PC-9 (cell line): ENCODE measurements around the gene TFEC. TPM values are rescaled to one million over a fixed set of nuclear protein-coding genes. Genes with fewer than 3 reads are reported as not detected.

Source experiments
- BruUV-seq: library from RNA; stranded (reverse); fragments of 400-500 nt; replicated peaks from 2 replicates; lab custom pipeline; 2021; lab: Mats Ljungman, UMichigan
- CTCF ChIA-PET: fragments of 300-600 bp; sonication (Branson Sonifier 250); formaldehyde crosslinking; loops from one replicate; lab custom pipeline; 2022; ENCODE audit warnings: antibody characterized with exemption; lab: Charles Lee
- POLR2A ChIA-PET: fragments of 300-600 bp; sonication (Branson Sonifier 250); formaldehyde crosslinking; loops from one replicate; lab custom pipeline; 2022; ENCODE audit warnings: antibody characterized with exemption; ENCODE audit not compliant: unreplicated experiment; lab: Charles Lee
- DNase-seq, 2 experiments: peaks; one replicate each; pipeline versions ENCODE4 v3.0.0 to v3.0.0-alpha.2; 2015 to 2022; ENCODE audit warnings: mixed read lengths in 1 of 2
- H2AFZ ChIP-seq: fragments of 200-600 bp; sonication (generic); 2 replicates; pipeline ENCODE4 v1.8.1; 2017; ENCODE audit warnings: antibody characterized with exemption
- H3F3A ChIP-seq: fragments of 200-600 bp; sonication (generic); 2 replicates; pipeline ENCODE4 v1.8.1; 2017; ENCODE audit warnings: antibody characterized with exemption, mild to moderate bottlenecking, low read depth; ENCODE audit not compliant: insufficient read depth
- H3K27ac ChIP-seq: fragments of 200-600 bp; sonication (generic); 2 replicates; pipeline ENCODE4 v1.6.1; 2016; ENCODE audit warnings: mixed run types
- H3K27me3 ChIP-seq: fragments of 200-600 bp; sonication (generic); 2 replicates; pipeline ENCODE4 v1.6.1; 2016; ENCODE audit warnings: low read depth, mixed run types; ENCODE audit not compliant: insufficient read depth
- H3K36me3 ChIP-seq: fragments of 200-600 bp; sonication (generic); 2 replicates; pipeline ENCODE4 v1.6.1; 2016; ENCODE audit warnings: low read depth, mixed run types
- H3K4me1 ChIP-seq: fragments of 200-600 bp; sonication (generic); replicated peaks from 2 replicates; pipeline ENCODE4 v1.6.1; 2016; ENCODE audit warnings: mixed run types; ENCODE audit not compliant: insufficient read depth
- H3K4me2 ChIP-seq: fragments of 200-600 bp; sonication (generic); 2 replicates; pipeline ENCODE4 v1.6.1; 2017; ENCODE audit warnings: mixed run types
- H3K4me3 ChIP-seq: fragments of 200-600 bp; sonication (generic); 2 replicates; pipeline ENCODE4 v1.6.1; 2016; ENCODE audit warnings: mixed run types
- H3K79me2 ChIP-seq: fragments of 200-600 bp; sonication (generic); 2 replicates; pipeline ENCODE4 v1.6.1; 2017; ENCODE audit warnings: low read depth, mixed run types
- H3K9me2 ChIP-seq: fragments of 200-600 bp; sonication (generic); 2 replicates; pipeline ENCODE4 v1.8.1; 2017; ENCODE audit warnings: mild to moderate bottlenecking; ENCODE audit not compliant: insufficient read depth
- H3K9me3 ChIP-seq: fragments of 200-600 bp; sonication (generic); 2 replicates; pipeline ENCODE4 v1.8.1; 2016; ENCODE audit warnings: low read depth; ENCODE audit not compliant: insufficient read depth
- H4K20me1 ChIP-seq: fragments of 200-600 bp; sonication (generic); 2 replicates; pipeline ENCODE4 v1.8.1; 2017; ENCODE audit not compliant: insufficient read depth
- EZH2 ChIP-seq: fragments of 200-600 bp; sonication (generic); IDR thresholded peaks from 2 replicates; pipeline ENCODE4 v1.8.0; 2017; ENCODE audit warnings: antibody characterized with exemption, low read depth
- intact Hi-C: fragments of 100-400 bp; cut with micrococcal nuclease; formaldehyde crosslinking; loops from one replicate; pipeline ENCODE4 v1.10.0; 2022; ENCODE audit not compliant: unreplicated experiment
- total RNA-seq: library from RNA; stranded (reverse); gene quantifications from 2 replicates; pipeline ENCODE4 v1.2.3, GENCODE V29; 2021
- TF ChIP-seq, protein P1 (sequence below): fragments of 200-600 bp; sonication (generic); conservative IDR thresholded peaks from 2 replicates; pipeline ENCODE4 v1.6.1; 2017; ENCODE audit warnings: mixed run types, antibody characterized with exemption, mild to moderate bottlenecking, moderate library complexity

Gene TFEC
- total RNA-seq, 1 experiment from 2014 or later: not detected

DNA sequence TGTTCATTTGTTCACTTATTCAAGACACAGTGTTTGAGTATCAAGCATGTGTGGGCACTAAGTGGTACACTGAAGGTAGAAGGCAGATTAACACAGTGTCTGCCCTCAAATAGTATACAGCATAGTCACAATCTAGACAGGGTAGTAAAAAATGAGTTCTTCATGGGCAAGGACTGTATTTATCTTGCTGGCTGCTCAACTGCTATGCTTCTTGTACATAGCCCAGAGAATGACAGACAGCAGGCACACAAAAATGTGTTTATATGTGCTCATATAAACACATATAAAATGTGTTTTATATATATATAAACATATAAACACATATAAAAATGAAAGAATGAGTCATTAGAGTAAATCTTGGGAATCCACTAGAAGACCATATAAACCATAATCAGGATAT lies 43.1 kb downstream of the TFEC start:
- no peak for DNase-seq
- ChIA-PET CTCF (no interaction called here), POLR2A (no interaction called here)
- Histone ChIP-seq H3K4me3 (no peak overlapping the region), H3K27me3 (no peaks in the 10 kb centered on the region), H3K4me1 (no peaks in the 10 kb centered on the region), H2AFZ (no peak overlapping the region), H3K36me3 (no peaks in the 10 kb centered on the region), H3K9me3 (no peaks in the 10 kb centered on the region), H4K20me1 (no peaks in the 10 kb centered on the region), H3K4me2 (no peak overlapping the region), H3K9me2 (no peaks in the 10 kb centered on the region), H3K27ac (no peak overlapping the region), H3F3A (no peaks in the 10 kb centered on the region), H3K79me2 (no peaks in the 10 kb centered on the region)
- TF ChIP-seq EZH2: no peak
- TF ChIP-seq, protein P1, sequence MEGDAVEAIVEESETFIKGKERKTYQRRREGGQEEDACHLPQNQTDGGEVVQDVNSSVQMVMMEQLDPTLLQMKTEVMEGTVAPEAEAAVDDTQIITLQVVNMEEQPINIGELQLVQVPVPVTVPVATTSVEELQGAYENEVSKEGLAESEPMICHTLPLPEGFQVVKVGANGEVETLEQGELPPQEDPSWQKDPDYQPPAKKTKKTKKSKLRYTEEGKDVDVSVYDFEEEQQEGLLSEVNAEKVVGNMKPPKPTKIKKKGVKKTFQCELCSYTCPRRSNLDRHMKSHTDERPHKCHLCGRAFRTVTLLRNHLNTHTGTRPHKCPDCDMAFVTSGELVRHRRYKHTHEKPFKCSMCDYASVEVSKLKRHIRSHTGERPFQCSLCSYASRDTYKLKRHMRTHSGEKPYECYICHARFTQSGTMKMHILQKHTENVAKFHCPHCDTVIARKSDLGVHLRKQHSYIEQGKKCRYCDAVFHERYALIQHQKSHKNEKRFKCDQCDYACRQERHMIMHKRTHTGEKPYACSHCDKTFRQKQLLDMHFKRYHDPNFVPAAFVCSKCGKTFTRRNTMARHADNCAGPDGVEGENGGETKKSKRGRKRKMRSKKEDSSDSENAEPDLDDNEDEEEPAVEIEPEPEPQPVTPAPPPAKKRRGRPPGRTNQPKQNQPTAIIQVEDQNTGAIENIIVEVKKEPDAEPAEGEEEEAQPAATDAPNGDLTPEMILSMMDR: no peak
- intact Hi-C loops: no loop called here
- BruUV-seq: no TSS peak

DNA sequence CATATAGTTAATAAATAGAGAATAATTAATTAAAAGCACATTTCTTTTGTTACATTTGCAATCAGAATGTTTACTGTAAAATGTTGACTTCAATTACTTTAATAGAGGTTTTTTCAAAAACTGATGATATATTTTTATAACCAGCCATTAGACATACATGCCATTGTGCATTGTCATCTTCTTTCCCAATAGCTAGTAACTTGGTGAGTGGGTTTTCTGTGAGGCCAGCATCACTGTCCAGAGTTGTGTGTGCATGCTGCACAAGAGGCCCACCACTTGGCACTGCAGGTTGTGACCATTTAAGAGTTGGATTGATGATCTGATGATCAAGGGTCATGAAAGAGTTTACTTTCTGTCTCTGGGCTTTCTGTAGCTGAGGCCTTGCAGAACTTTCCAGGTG lies 46.5 kb downstream of the TFEC start:
- TF ChIP-seq EZH2: no peak
- TF ChIP-seq, protein P1: no peak
- BruUV-seq: no TSS peak
- Histone ChIP-seq H3K36me3 (no peaks in the 10 kb centered on the region), H3K79me2 (no peaks in the 10 kb centered on the region), H3K27me3 (no peaks in the 10 kb centered on the region), H3K27ac (no peak overlapping the region), H4K20me1 (no peaks in the 10 kb centered on the region), H2AFZ (no peak overlapping the region), H3K4me3 (no peak overlapping the region), H3F3A (no peaks in the 10 kb centered on the region), H3K4me1 (no peaks in the 10 kb centered on the region), H3K9me2 (no peaks in the 10 kb centered on the region), H3K4me2 (no peak overlapping the region), H3K9me3 (no peaks in the 10 kb centered on the region)
- ChIA-PET POLR2A (no interaction called here), CTCF (no interaction called here)
- no peak for DNase-seq
- intact Hi-C loops: no loop called here

DNA sequence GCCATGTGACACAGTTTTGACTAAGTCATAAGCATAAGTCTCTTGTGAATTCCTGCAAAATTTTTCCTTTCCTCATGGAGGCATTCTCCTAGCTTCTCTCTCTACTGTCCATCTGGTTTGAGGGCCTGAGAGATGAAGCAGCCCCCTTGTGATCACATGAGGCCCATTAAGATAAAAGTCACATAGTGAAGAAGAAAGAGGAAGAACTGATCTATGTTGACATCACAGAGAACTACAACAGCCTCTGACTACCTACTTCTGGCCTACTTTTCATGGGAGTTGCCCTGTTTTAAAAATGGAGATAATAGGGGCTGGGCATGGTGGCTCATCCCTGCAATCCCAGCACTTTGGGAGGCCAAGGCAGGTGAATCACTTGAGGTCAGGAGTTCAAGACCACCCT lies 50.4 kb downstream of the TFEC start:
- H3K27me3 ChIP-seq: no peaks in the 10 kb centered on the region
- no peaks in the 10 kb centered on the region for H3K9me3 ChIP-seq
- no peak overlapping the region for H2AFZ ChIP-seq
- intact Hi-C loops: no loop called here
- no peak overlapping the region for H3K27ac ChIP-seq
- H4K20me1 ChIP-seq: no peaks in the 10 kb centered on the region
- H3K4me3 ChIP-seq: no peak overlapping the region
- no TSS peak for BruUV-seq
- no peaks in the 10 kb centered on the region for H3K79me2 ChIP-seq
- no peaks in the 10 kb centered on the region for H3K4me1 ChIP-seq
- no peak for DNase-seq
- H3K4me2 ChIP-seq: no peak overlapping the region
- peaks cover 4% of the 10 kb centered on the region; the same call in 1 of the 2 replicates for H3K36me3 ChIP-seq
- no peaks in the 10 kb centered on the region for H3F3A ChIP-seq
- ChIA-PET CTCF (no interaction called here), POLR2A (no interaction called here)
- H3K9me2 ChIP-seq: no peaks in the 10 kb centered on the region
- TF ChIP-seq, protein P1: no peak
- no peak for TF ChIP-seq EZH2
